Liver (tissue), 3 donors: ENCODE measurements around the gene TDRD9.

Experiments used
- CTCF ChIP-seq: fragments of 150-350 bp; IDR thresholded peaks from 2 replicates; pipeline ENCODE4 v1.5.1; 2017; ENCODE audit warnings: improper control_type of control experiment, low read depth, low read length; ENCODE audit not compliant: missing input control
- EGR1 ChIP-seq, 2 donors: IDR thresholded peaks; 2 replicates each; pipeline ENCODE4 v1.6.1; 2016 to 2018; ENCODE audit warnings: antibody characterized with exemption in 2 of 2, low read depth in 2 of 2
- FOXA1 ChIP-seq: IDR thresholded peaks from 2 replicates; pipeline ENCODE4 v1.6.1; 2016; ENCODE audit warnings: antibody characterized with exemption
- GABPA ChIP-seq, 2 donors: IDR thresholded peaks in 1 of 2; conservative IDR thresholded peaks in 1 of 2; 2 replicates each; pipeline ENCODE4 v1.6.1; 2016; ENCODE audit warnings: antibody characterized with exemption in 2 of 2, mild to moderate bottlenecking in 1 of 2, moderate library complexity in 1 of 2
- HNF4A ChIP-seq, 2 donors: conservative IDR thresholded peaks; 2 replicates each; pipeline ENCODE4 v1.6.1; 2016; ENCODE audit warnings: antibody characterized with exemption in 2 of 2, mild to moderate bottlenecking in 2 of 2
- HNF4G ChIP-seq: IDR thresholded peaks from 2 replicates; pipeline ENCODE4 v1.6.1; 2016; ENCODE audit warnings: antibody characterized with exemption
- JUND ChIP-seq, 2 donors: IDR thresholded peaks; 2 replicates each; pipeline ENCODE4 v1.6.1; 2016; ENCODE audit warnings: antibody characterized with exemption in 2 of 2
- NR2F2 ChIP-seq: IDR thresholded peaks from 2 replicates; pipeline ENCODE4 v1.6.1; 2016; ENCODE audit warnings: antibody characterized with exemption
- RXRA ChIP-seq, 2 donors: IDR thresholded peaks; 2 replicates each; pipeline ENCODE4 v1.6.1; 2017 to 2018; ENCODE audit warnings: antibody characterized with exemption in 2 of 2, mild to moderate bottlenecking in 1 of 2
- TAF1 ChIP-seq: conservative IDR thresholded peaks from 2 replicates; pipeline ENCODE4 v1.6.1; 2016; ENCODE audit warnings: antibody characterized with exemption, mild to moderate bottlenecking
- YY1 ChIP-seq: IDR thresholded peaks from 2 replicates; pipeline ENCODE4 v1.6.1; 2016; ENCODE audit warnings: antibody characterized with exemption, mild to moderate bottlenecking
- TF ChIP-seq, protein P1 (sequence below): IDR thresholded peaks from 2 replicates; pipeline ENCODE4 v1.6.1; 2016; ENCODE audit warnings: antibody characterized with exemption
- TF ChIP-seq, protein P2 (sequence below): IDR thresholded peaks from 2 replicates; pipeline ENCODE4 v1.6.1; 2016; ENCODE audit warnings: antibody characterized with exemption, mild to moderate bottlenecking
- TF ChIP-seq, protein P3 (sequence below): IDR thresholded peaks from 2 replicates; pipeline ENCODE4 v1.6.1; 2016; ENCODE audit warnings: antibody characterized with exemption
- donor health status: healthy.
- donor health status: healthy.

- TF ChIP-seq CTCF (peak; percentile 37), RXRA (IDR thresholded peaks at IDR 0.05) (peak; percentile 35 to 45), YY1 (no peak), HNF4G (no peak), JUND (IDR thresholded peaks at IDR 0.05) (no peak), GABPA (IDR thresholded peaks at IDR 0.05 in 1 of 2, conservative IDR thresholded peaks at IDR 0.05 in 1 of 2) (no peak), TAF1 (no peak), EGR1 (IDR thresholded peaks at IDR 0.05; ENCODE audit: low read depth in 2 of 2) (no peak), FOXA1 (no peak), HNF4A (conservative IDR thresholded peaks at IDR 0.05) (peak in 1 of 2 donors; percentile 18), NR2F2 (peak; percentile 24)
- TF ChIP-seq, protein P1, sequence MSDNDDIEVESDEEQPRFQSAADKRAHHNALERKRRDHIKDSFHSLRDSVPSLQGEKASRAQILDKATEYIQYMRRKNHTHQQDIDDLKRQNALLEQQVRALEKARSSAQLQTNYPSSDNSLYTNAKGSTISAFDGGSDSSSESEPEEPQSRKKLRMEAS, result no peak
- TF ChIP-seq, protein P2, sequence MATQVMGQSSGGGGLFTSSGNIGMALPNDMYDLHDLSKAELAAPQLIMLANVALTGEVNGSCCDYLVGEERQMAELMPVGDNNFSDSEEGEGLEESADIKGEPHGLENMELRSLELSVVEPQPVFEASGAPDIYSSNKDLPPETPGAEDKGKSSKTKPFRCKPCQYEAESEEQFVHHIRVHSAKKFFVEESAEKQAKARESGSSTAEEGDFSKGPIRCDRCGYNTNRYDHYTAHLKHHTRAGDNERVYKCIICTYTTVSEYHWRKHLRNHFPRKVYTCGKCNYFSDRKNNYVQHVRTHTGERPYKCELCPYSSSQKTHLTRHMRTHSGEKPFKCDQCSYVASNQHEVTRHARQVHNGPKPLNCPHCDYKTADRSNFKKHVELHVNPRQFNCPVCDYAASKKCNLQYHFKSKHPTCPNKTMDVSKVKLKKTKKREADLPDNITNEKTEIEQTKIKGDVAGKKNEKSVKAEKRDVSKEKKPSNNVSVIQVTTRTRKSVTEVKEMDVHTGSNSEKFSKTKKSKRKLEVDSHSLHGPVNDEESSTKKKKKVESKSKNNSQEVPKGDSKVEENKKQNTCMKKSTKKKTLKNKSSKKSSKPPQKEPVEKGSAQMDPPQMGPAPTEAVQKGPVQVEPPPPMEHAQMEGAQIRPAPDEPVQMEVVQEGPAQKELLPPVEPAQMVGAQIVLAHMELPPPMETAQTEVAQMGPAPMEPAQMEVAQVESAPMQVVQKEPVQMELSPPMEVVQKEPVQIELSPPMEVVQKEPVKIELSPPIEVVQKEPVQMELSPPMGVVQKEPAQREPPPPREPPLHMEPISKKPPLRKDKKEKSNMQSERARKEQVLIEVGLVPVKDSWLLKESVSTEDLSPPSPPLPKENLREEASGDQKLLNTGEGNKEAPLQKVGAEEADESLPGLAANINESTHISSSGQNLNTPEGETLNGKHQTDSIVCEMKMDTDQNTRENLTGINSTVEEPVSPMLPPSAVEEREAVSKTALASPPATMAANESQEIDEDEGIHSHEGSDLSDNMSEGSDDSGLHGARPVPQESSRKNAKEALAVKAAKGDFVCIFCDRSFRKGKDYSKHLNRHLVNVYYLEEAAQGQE, result no peak
- TF ChIP-seq, protein P3, sequence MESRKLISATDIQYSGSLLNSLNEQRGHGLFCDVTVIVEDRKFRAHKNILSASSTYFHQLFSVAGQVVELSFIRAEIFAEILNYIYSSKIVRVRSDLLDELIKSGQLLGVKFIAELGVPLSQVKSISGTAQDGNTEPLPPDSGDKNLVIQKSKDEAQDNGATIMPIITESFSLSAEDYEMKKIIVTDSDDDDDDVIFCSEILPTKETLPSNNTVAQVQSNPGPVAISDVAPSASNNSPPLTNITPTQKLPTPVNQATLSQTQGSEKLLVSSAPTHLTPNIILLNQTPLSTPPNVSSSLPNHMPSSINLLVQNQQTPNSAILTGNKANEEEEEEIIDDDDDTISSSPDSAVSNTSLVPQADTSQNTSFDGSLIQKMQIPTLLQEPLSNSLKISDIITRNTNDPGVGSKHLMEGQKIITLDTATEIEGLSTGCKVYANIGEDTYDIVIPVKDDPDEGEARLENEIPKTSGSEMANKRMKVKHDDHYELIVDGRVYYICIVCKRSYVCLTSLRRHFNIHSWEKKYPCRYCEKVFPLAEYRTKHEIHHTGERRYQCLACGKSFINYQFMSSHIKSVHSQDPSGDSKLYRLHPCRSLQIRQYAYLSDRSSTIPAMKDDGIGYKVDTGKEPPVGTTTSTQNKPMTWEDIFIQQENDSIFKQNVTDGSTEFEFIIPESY, result no peak
These were observed 41.7 kb upstream of the TDRD9 start for GRCh38 chr14:103886304-103887169.
